T-helper 2 cell treated with Interferon-gamma antibody and Interleukin-4, amounts not matched to agents 5 μg/mL and 100 μg/mL, for 36 hours (primary cell): ENCODE measurements around the gene MYBPC3.

Experiments
- DNase-seq: peaks from one replicate; pipeline ENCODE4 v3.0.0; 2021; ENCODE audit warnings: low spot score
- H3K27ac Mint-ChIP-seq: one replicate; pipeline ENCODE4 v1.8.0; 2021; ENCODE audit warnings: mild to moderate bottlenecking, mixed read lengths
- H3K27me3 Mint-ChIP-seq: one replicate; pipeline ENCODE4 v1.8.0; 2021; ENCODE audit warnings: low read depth, mixed read lengths
- H3K36me3 Mint-ChIP-seq: one replicate; pipeline ENCODE4 v1.8.0; 2021; ENCODE audit warnings: low read depth, mixed read lengths
- H3K4me1 Mint-ChIP-seq: one replicate; pipeline ENCODE4 v1.8.0; 2021; ENCODE audit warnings: low read depth, mixed read lengths
- H3K4me3 Mint-ChIP-seq: one replicate; pipeline ENCODE4 v1.8.0; 2022; ENCODE audit warnings: mild to moderate bottlenecking, moderate library complexity, mixed read lengths
- H3K9me3 Mint-ChIP-seq: one replicate; pipeline ENCODE4 v1.8.0; 2021; ENCODE audit warnings: mixed read lengths

The MYBPC3 gene

DNA sequence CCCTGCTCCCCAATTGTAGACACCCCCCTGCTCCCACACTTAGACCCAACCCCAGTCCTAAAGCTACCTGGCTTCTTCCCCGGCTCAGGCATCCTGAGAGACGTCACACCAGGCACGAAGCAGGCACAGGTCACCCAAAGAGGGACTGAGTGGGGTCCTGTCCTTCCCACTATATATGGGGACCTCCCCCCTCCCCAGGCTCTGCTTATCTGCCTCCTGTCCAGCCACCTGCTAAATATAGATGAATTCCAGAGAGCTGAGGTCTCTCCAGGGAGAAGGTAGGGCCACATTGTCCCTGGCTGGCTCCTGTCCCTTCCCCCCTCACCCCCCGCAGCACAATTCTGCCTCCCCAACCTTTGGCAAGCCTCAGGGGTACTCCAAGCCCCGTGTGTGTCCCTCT is at the start of gene MYBPC3:
MYBPC3 (minus strand) TSS at position 147 of the 400 bp plus-strand sequence; CDS start at position 92, 55 bp downstream.
- no peaks in the 10 kb centered on the region for H3K9me3 Mint-ChIP-seq
- DNase-seq, result no peak
- no peaks in the 10 kb centered on the region for H3K36me3 Mint-ChIP-seq
- H3K4me1 Mint-ChIP-seq, result no peaks in the 10 kb centered on the region
- H3K27ac Mint-ChIP-seq, result no peak within 1 kb of the TSS
- no peak within 1 kb of the TSS for H3K4me3 Mint-ChIP-seq
- H3K27me3 Mint-ChIP-seq, result no peaks in the 10 kb centered on the region

DNA sequence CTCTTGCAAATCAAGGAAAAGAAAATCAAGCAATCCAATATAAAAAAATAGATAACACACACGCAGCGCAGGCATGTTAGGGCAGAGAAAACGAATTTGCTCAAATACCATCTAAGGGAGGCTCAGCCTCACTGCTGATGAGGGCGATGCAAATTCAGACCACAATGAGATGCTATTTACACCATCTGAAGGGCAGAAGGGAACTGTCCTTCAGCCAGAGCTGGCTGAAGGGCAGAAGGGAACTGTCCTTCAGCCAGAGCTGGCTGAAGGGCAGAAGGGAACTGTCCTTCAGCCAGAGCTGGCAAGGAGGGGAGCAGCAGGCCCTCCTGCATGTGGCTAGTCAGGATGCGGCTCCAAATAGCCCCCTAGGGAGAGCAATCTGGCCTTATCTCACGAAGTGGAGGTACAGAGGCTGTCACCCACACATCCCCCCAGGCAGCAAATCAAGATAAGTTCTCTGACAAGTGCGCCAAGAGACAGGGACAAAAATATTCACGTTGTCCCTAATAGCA is 48.3 kb upstream of the MYBPC3 start:
- peaks cover 14% of the 10 kb centered on the region for H3K4me1 Mint-ChIP-seq
- peak overlapping the region; percentile 81 for H3K4me3 Mint-ChIP-seq
- H3K36me3 Mint-ChIP-seq, result no peaks in the 10 kb centered on the region
- peak overlapping the region; percentile 53 for H3K27ac Mint-ChIP-seq
- no peak for DNase-seq
- no peaks in the 10 kb centered on the region for H3K27me3 Mint-ChIP-seq
- no peaks in the 10 kb centered on the region for H3K9me3 Mint-ChIP-seq

DNA sequence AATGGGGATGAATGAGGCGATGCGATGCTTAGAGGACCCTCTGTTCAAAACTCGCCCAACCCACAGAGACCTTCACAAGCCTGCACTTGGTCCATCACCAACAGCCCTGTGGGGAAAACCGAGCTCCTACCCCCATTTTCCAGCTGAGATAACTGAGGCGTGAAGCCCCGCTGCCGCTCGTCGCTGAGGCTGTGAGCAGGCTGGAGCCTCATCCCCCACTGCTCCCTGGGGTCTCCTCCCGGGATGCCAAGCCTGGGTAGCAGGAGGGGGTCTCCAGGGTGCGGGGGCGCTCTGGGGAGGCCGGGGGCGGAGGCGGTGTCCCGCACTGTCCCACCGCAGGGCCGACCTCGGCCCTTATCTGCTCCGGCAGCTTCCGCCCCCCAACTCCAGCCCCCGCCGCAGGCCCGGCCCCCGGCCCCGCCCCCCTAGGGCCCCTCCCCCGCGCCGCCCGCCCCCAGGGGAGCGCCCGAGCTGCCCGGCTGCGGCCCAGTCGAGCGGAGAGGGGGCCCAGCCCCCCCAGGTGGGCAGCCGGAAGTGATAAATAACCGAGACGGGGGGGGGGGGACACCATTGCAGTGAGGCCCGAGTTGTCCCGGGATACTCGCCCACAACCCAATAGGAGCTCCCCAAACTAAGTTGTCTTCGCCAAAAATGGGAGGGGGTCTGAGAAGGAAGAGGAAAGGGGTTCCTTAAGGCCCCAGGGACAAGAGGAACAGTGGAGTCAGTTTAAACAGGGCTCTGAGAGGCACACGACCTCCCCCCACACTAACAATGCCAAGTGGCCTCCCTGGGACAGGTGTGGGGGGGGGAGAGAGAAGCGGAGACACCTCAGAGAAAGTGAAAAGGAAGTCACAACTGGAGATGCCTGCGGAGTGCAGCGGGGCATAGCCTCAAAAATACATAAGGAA is 47.6 kb upstream of the MYBPC3 start:
- Mint-ChIP-seq H3K36me3 (no peaks in the 10 kb centered on the region), H3K4me1 (peaks cover 18% of the 10 kb centered on the region), H3K9me3 (no peaks in the 10 kb centered on the region), H3K27me3 (no peaks in the 10 kb centered on the region), H3K27ac (peak overlapping the region; percentile 69), H3K4me3 (peak overlapping the region; percentile 81)
- no peak for DNase-seq

DNA sequence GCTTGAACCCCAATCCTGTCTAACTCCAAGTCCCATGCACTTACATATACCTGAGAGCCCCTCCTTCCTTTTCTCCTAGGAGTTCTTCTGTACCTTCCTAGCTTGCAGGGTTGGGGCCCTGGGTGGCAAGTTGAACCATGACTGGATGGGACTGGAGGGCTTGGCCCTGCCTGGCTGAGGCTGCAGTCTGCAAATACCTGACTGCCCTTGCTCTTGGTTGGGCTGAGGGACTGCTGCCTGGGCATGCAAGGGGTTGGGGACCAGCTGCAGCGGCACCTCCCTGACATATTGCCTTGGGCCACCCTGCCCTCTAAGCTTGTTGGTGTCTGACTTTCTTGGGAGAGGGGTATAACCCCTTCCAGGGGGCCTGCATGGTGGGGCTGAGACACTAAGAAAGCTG is 46.0 kb upstream of the MYBPC3 start:
- Mint-ChIP-seq H3K27me3 (no peaks in the 10 kb centered on the region), H3K4me1 (peaks cover 27% of the 10 kb centered on the region), H3K4me3 (peak overlapping the region; percentile 32), H3K36me3 (no peaks in the 10 kb centered on the region), H3K27ac (no peak overlapping the region), H3K9me3 (no peaks in the 10 kb centered on the region)
- no peak for DNase-seq

DNA sequence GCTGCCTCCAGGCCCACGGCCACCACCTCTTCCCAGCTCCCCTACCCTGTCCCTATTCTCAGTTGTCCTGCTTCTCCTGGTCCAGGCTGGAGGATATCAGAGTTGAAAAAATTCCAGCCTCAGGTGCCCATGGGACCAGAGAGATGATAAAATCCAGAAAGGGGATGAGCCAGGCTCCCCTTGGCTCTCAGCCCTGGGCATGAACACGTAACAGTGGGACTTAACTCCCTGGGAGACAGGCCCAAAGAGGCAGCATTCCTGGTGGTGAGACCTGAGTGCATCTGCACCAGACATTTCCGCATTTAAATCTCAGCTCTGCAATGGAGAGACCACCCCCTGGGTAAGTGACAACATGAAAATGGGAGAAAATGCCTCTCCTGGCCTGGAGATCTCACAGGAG is 45.5 kb upstream of the MYBPC3 start:
- no peak overlapping the region for H3K27ac Mint-ChIP-seq
- H3K4me3 Mint-ChIP-seq, result no peak overlapping the region
- no peaks in the 10 kb centered on the region for H3K36me3 Mint-ChIP-seq
- peaks cover 29% of the 10 kb centered on the region for H3K4me1 Mint-ChIP-seq
- H3K9me3 Mint-ChIP-seq, result no peaks in the 10 kb centered on the region
- DNase-seq, result no peak
- no peaks in the 10 kb centered on the region for H3K27me3 Mint-ChIP-seq

DNA sequence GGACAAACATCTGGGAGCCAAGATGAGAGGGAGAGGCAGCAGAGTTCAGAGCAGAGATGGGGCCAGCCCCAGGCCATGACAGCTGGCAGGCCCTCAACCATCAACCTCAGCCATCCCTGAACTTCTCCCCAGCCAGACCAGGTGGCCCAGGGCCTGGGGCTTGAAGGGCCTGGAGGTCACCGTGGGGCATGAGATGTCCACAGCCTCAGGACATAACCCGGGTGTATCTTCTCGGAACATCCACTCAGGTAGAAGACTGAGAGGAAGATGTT is 43.5 kb upstream of the MYBPC3 start:
- no peaks in the 10 kb centered on the region for H3K27me3 Mint-ChIP-seq

DNA sequence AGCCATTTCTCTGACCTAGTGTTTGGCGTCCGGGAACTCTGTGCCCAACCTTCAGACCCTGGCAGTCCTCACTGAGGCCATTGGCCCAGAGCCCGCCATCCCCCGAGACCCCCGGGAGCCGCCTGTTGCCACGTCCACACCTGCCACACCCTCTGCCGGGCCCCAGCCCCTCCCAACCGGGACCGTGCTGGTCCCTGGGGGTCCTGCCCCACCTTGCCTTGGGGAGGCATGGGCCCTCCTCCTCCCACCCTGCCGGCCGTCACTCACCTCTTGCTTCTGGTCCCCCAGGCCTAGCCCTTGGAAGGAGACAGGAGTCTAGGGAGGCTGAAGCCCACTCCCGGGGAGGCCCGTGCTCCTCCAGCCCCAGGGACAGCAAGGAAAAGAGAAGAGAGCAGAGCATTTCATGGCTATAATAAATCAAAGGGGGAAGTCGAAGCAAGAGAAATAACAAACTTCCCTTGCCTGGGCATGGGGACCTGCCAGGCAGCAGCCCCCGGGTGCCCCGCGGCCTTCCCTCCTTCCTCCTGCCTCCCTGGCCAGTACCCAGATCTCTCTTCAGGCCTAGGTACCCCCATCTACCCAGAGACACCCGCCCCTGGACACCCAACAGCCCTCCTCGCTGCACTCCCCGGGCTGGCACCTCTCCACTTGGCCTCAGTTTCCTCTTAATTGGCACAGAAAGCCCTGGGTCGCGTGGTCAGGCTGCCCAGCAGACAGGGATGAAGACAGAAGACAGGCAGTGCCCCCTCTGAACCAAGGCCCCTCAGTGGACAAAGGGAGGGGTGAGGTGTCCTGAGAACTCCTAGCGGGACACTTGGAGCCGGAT is 42.9 kb upstream of the MYBPC3 start:
- no peaks in the 10 kb centered on the region for H3K27me3 Mint-ChIP-seq
- no peaks in the 10 kb centered on the region for H3K36me3 Mint-ChIP-seq
- no peaks in the 10 kb centered on the region for H3K9me3 Mint-ChIP-seq
- no peak for DNase-seq
- H3K4me3 Mint-ChIP-seq, result peak overlapping the region; percentile 34
- H3K4me1 Mint-ChIP-seq, result peaks cover 24% of the 10 kb centered on the region
- peak overlapping the region; percentile 92 for H3K27ac Mint-ChIP-seq

More for the DNA sequence above, 43.5 kb upstream of the MYBPC3 start:
- no peak for DNase-seq
- H3K4me3 Mint-ChIP-seq, result no peak overlapping the region
- H3K4me1 Mint-ChIP-seq, result peaks cover 27% of the 10 kb centered on the region
- peak overlapping the region; percentile 92 for H3K27ac Mint-ChIP-seq
- H3K9me3 Mint-ChIP-seq, result no peaks in the 10 kb centered on the region
- H3K36me3 Mint-ChIP-seq, result no peaks in the 10 kb centered on the region

DNA sequence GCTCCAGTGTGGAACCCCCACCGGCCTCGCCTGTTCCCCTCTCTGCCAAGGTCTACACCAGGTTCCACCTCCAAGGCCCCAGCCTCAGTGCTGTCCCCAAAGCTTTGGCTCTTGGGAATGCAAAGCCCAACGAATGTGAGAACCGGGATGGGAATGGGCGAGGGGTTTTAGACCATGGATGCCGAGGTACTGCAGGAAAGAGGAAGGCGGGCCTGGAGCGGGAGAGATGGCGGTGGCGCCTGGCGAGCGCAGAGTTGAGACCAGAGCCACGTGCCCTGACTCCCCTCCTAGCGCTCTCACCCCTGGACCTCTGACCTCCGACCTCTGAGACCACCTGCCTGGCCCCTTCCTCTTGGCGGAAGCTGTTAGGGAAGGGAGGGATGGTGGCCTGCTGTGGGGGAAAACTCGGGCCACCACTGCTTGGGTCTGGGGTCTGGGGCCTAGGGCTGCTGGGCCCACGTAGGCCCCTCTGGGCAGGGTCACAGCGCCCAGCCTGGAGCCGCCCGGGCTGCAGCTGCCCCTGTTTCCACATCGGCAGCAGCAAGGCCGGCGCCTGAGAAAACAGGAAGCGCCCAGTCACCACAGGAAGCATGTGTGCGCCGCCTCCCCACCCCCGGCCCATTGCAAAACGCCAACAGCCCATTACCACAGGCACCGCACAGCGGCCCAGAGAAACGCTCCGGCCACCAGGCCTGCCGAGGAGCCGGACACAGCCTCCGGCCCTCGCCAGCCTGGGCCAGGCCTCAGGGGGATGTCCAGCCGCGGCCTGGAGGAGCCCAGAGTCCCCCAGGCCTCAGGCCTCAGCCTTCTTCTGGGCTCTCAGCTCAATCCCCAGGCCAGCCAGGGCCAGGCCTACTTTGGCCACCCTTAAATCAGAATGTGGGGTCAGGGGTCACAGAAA is 42.1 kb upstream of the MYBPC3 start:
- DNase-seq, result peak; percentile 55
- peaks cover 26% of the 10 kb centered on the region for H3K4me1 Mint-ChIP-seq

DNA sequence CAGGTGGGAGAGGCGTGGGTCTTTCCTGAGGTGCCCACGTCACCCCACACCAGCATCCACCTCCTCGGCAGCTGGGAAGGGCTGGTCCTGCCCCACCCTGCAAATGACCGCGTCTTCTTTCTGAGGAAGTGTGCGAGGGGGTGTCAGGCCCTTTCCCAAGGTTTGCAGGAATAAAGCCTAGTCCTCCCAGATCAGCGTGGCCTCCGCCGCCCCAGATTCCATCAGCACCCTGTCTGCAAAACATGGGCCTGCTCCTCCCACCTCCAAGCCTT is 41.5 kb upstream of the MYBPC3 start:
- H3K4me3 Mint-ChIP-seq, result no peak overlapping the region
- no peaks in the 10 kb centered on the region for H3K36me3 Mint-ChIP-seq
- H3K9me3 Mint-ChIP-seq, result no peaks in the 10 kb centered on the region
- peak overlapping the region; percentile 92 for H3K27ac Mint-ChIP-seq
- no peak for DNase-seq
- no peaks in the 10 kb centered on the region for H3K27me3 Mint-ChIP-seq
- H3K4me1 Mint-ChIP-seq, result peaks cover 28% of the 10 kb centered on the region

More for the DNA sequence above, 42.1 kb upstream of the MYBPC3 start:
- H3K27ac Mint-ChIP-seq, result peak overlapping the region; percentile 92
- H3K36me3 Mint-ChIP-seq, result no peaks in the 10 kb centered on the region
- no peaks in the 10 kb centered on the region for H3K9me3 Mint-ChIP-seq
- no peaks in the 10 kb centered on the region for H3K27me3 Mint-ChIP-seq
- H3K4me3 Mint-ChIP-seq, result peak overlapping the region; percentile 61

DNA sequence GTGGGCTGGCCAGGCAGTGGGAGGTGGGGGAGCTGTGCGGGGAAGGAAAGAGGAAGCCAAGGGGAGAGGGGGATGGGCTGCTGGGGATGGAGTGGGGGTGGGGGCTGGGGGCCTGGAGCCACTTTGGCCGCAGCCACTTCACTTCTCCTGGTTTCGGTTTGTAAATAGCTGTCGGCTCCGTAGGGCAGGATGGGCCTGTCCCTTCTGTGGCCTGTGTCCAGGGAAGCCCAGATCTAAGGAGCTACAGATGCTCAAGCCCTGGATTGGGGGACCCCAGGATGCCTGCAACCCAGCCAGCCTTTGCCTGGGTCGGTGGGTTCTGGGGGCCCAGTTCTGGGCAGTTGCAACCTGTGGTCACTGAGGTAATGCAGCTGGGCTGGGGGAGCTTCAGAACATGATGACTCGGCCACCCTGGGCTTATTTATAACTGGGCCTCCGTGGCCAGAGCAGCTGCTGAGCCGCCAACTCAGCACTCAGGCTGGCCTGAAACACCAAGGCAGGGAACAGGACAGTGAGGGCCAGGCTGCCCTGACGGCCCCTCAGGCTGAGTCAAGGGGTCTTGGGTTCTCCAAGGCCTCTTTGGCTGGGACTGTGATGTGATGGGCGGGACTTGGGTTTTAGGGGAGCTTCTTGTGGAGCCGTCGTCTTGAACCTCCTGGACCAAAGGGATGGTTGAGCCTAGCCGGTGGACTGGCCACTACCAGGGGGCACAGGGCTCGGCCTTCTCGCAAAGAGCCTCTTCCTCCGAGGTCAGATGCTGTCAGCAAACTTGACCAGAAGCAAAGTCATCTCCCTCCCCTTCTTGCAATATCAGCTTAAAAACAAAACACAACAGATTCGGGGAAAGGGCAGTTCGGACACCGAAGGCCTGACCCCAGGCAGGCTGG is 40.9 kb upstream of the MYBPC3 start:
- Mint-ChIP-seq H3K4me1 (peaks cover 28% of the 10 kb centered on the region), H3K9me3 (no peaks in the 10 kb centered on the region), H3K4me3 (no peak overlapping the region), H3K27me3 (no peaks in the 10 kb centered on the region), H3K27ac (peak overlapping the region; percentile 92), H3K36me3 (no peaks in the 10 kb centered on the region)
- no peak for DNase-seq

DNA sequence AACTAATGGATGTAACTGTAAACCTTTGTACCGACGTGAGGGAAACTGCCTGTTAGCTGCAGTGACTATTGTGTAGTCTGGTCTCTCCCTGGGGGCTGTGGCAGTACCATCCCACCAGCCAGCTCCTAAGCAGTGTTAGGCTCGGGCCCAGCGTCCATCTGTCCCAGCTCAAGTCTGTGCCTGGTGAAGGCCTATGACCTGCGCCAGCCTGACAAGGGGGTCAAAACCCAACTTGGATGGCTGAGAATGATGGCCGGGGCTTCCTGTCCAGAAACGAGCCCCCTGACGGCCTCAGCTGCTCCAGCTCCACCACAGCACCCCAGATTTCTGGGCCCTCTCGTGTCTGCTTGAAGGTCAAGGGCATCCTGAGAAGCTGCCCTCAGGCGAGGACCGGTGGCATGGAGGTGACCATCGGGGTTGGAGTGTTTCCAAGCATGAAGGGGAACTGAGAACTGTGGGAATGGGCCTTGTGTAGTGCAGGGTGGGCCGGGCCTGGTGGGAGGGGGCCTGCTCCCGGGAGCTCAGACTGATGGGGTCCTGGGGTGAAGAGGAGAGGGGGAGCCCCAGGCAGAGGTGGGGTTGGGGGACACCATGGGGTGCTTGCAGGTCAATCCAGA is 40.2 kb upstream of the MYBPC3 start:
- no peaks in the 10 kb centered on the region for H3K9me3 Mint-ChIP-seq
- no peaks in the 10 kb centered on the region for H3K36me3 Mint-ChIP-seq
- peak overlapping the region; percentile 8 for H3K27ac Mint-ChIP-seq
- no peak for DNase-seq
- peaks cover 28% of the 10 kb centered on the region for H3K4me1 Mint-ChIP-seq
- no peaks in the 10 kb centered on the region for H3K27me3 Mint-ChIP-seq
- no peak overlapping the region for H3K4me3 Mint-ChIP-seq

DNA sequence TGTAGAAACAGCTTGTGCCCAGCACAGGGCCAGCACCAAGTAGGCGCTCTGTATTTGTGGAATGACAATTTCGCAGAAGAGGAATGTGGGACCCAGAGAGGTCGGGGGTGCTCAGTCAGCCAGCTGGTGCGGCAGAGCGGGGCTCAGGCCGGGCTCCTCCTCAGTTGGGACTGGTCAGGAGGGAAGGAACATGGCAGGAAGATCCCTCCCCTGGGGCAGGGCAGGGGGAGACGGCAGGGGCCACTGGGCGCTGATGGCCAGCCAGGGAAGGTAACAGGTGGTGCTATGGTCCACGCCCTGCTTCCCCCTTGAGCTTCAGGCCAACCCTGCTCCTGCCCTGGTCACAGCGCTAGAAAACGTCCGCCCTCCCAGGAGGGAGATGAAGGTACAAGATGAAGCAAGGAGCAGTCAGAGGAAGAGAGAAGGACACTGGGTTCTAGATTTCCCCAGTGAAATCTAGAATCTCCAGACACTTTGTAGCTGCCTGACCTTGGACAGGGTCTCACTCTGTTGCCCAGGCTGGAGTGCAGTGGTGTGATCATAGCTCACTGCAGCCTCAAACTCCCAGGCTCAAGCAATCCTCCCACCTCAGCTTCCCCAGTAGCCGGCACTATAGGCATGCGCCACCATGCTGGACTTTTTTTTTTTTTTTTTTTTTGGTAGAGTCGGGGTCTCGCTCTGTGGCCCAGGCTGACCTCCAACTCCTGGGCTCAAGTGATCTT is 39.4 kb upstream of the MYBPC3 start:
- Mint-ChIP-seq H3K27ac (peak overlapping the region; percentile 67), H3K36me3 (no peaks in the 10 kb centered on the region), H3K9me3 (no peaks in the 10 kb centered on the region), H3K27me3 (no peaks in the 10 kb centered on the region), H3K4me3 (no peak overlapping the region), H3K4me1 (peaks cover 25% of the 10 kb centered on the region)
- no peak for DNase-seq
